CD8-positive, alpha-beta memory T cell (primary cell): ENCODE results near the gene SMTNL1. TPM values are rescaled to one million over a fixed set of nuclear protein-coding genes. Genes with fewer than 3 reads are reported as not detected.

Experiments used
- CTCF ChIA-PET: fragments of 350-600 bp; sonication (Branson Sonifier 250); formaldehyde crosslinking; loops from one replicate; lab custom pipeline; 2021; ENCODE audit warnings: antibody characterized with exemption; lab: Charles Lee
- POLR2A ChIA-PET: fragments of 350-600 bp; sonication (Branson Sonifier 250); formaldehyde crosslinking; loops from one replicate; lab custom pipeline; 2021; ENCODE audit warnings: antibody characterized with exemption; lab: Charles Lee
- DNase-seq, 5 donors: peaks; one replicate each; pipeline versions ENCODE4 v3.0.0 to v3.0.0-alpha.2; 2020 to 2022; ENCODE audit warnings: mixed read lengths in 1 of 5
- H3K27ac ChIP-seq: one replicate; pipeline ENCODE4 v1.7.0; 2013; ENCODE audit warnings: low read depth, mild to moderate bottlenecking, low read length, moderate library complexity
- H3K27me3 ChIP-seq: 2 replicates; pipeline ENCODE4 v1.7.0; 2013; ENCODE audit warnings: low read length, mild to moderate bottlenecking; ENCODE audit not compliant: insufficient read depth, poor library complexity, severe bottlenecking
- H3K36me3 ChIP-seq: 2 replicates; pipeline ENCODE4 v1.7.0; 2013; ENCODE audit warnings: mild to moderate bottlenecking, low read length, moderate library complexity; ENCODE audit not compliant: insufficient read depth
- H3K4me1 ChIP-seq: 2 replicates; pipeline ENCODE4 v1.7.0; 2013; ENCODE audit warnings: mild to moderate bottlenecking, low read length, moderate library complexity; ENCODE audit not compliant: insufficient read depth
- H3K4me3 ChIP-seq: 2 replicates; pipeline ENCODE4 v1.7.0; 2013; ENCODE audit warnings: mild to moderate bottlenecking, low read length
- H3K9me3 ChIP-seq: 2 replicates; pipeline ENCODE4 v1.7.0; 2013; ENCODE audit warnings: mild to moderate bottlenecking, low read length
- H3K27ac Mint-ChIP-seq, 8 donors: one replicate each; pipeline ENCODE4 v1.8.0; 2020 to 2021; ENCODE audit warnings: mixed read lengths in 8 of 8, mild to moderate bottlenecking in 6 of 8, inconsistent platforms in 3 of 8, moderate library complexity in 3 of 8
- H3K27me3 Mint-ChIP-seq, 2 donors: one replicate each; pipeline ENCODE4 v1.8.0; 2020 to 2021; ENCODE audit warnings: mixed read lengths in 2 of 2, mild to moderate bottlenecking in 1 of 2, moderate library complexity in 1 of 2
- H3K36me3 Mint-ChIP-seq, 3 donors: one replicate each; pipeline ENCODE4 v1.8.0; 2020 to 2021; ENCODE audit warnings: mixed read lengths in 3 of 3, inconsistent platforms in 1 of 3, mild to moderate bottlenecking in 1 of 3
- H3K4me1 Mint-ChIP-seq, 3 donors: one replicate each; pipeline ENCODE4 v1.8.0; 2020 to 2021; ENCODE audit warnings: mixed read lengths in 3 of 3, inconsistent platforms in 1 of 3, mild to moderate bottlenecking in 1 of 3
- H3K4me3 Mint-ChIP-seq, 7 donors: one replicate each; pipeline ENCODE4 v1.8.0; 2020 to 2021; ENCODE audit warnings: mixed read lengths in 7 of 7, mild to moderate bottlenecking in 6 of 7, moderate library complexity in 4 of 7, inconsistent platforms in 2 of 7
- H3K9me3 Mint-ChIP-seq, 5 donors: one replicate each; pipeline ENCODE4 v1.8.0; 2020 to 2022; ENCODE audit warnings: mixed read lengths in 5 of 5, mild to moderate bottlenecking in 3 of 5, moderate library complexity in 2 of 5, inconsistent platforms in 1 of 5
- polyA plus RNA-seq: library from polyadenylated mRNA; unstranded; fragments of 300-500 nt; fragmentation: Illumina TruSeq; gene quantifications from one replicate; pipeline ENCODE4 v1.2.3, GENCODE V29; 2021
- total RNA-seq, 2 experiments: library from RNA; stranded (reverse); gene quantifications; one replicate each; pipeline ENCODE4 v1.2.3, GENCODE V29; 2021

Gene SMTNL1
- not detected for total RNA-seq
- polyA plus RNA-seq, result 0.16 TPM

GRCh38 chr11:57536947-57537619 lies at the start of gene SMTNL1:
Gene SMTNL1 (plus strand): TSS chr11:57537595. CDS start chr11:57542643, 5,048 bp downstream.
- CTCF ChIA-PET, result interaction anchor here (1.2 kb wide), 1 partner anchor 264 kb away, joined by 3 read pairs; no protein-coding TSS in a partner anchor
- POLR2A ChIA-PET, result no interaction called here
- H3K36me3 ChIP-seq, result no peaks in the 10 kb centered on the region

GRCh38 chr11:57487920-57488659 lies 49.3 kb upstream of the SMTNL1 start:
- Mint-ChIP-seq H3K4me3 (no peak overlapping the region), H3K9me3 (peaks cover 0 to 2% (median 0%) of the 10 kb centered on the region in 5 donors), H3K27me3 (peaks cover 15 to 18% of the 10 kb centered on the region in 2 donors), H3K27ac (peak overlapping the region in 1 of 8 donors; percentile 47), H3K36me3 (peaks cover 27 to 63% (median 31%) of the 10 kb centered on the region in 3 donors), H3K4me1 (peaks cover 0 to 4% (median 3%) of the 10 kb centered on the region in 3 donors)
- Histone ChIP-seq H3K4me3 (no peak overlapping the region), H3K36me3 (peaks cover 4% of the 10 kb centered on the region), H3K27ac (no peak overlapping the region), H3K9me3 (no peaks in the 10 kb centered on the region), H3K4me1 (no peaks in the 10 kb centered on the region), H3K27me3 (no peaks in the 10 kb centered on the region)
- ChIA-PET POLR2A (no interaction called here), CTCF (interaction anchor here (2.9 to 17.0 kb wide), 2 partner anchors 30 to 34 kb away, joined by 9 to 498 read pairs; partner anchors contain the start of genes SLC43A1 and TIMM10)
- no peak for DNase-seq

More at GRCh38 chr11:57536947-57537619, at the start of gene SMTNL1:
- Histone ChIP-seq H3K4me3 (no peak within 1 kb of the TSS), H3K27me3 (no peaks in the 10 kb centered on the region), H3K4me1 (no peaks in the 10 kb centered on the region), H3K9me3 (no peaks in the 10 kb centered on the region), H3K27ac (no peak within 1 kb of the TSS)
- no peaks in the 10 kb centered on the region for H3K36me3 Mint-ChIP-seq
- H3K27me3 Mint-ChIP-seq, result peaks cover 0 to 2% of the 10 kb centered on the region in 2 donors
- H3K9me3 Mint-ChIP-seq, result no peaks in the 10 kb centered on the region
- DNase-seq, result no peak
- H3K4me3 Mint-ChIP-seq, result no peak within 1 kb of the TSS
- H3K27ac Mint-ChIP-seq, result peak within 1 kb of the TSS in 4 of 8 donors; percentile 13 to 78 (median 36)
- H3K4me1 Mint-ChIP-seq, result peaks cover under 1 to 1% (median under 1%) of the 10 kb centered on the region in 3 donors

GRCh38 chr11:57490456-57491248 lies 46.7 kb upstream of the SMTNL1 start:
- DNase-seq, result no peak
- H3K36me3 ChIP-seq, result peaks cover 4% of the 10 kb centered on the region
- ChIA-PET CTCF (interaction anchor here (1.3 to 17.0 kb wide), 11 partner anchors 10 to 151 kb away, joined by 4 to 498 read pairs (median 5); partner anchors contain the start of genes SLC43A1, TIMM10 and UBE2L6), POLR2A (no interaction called here)
- peaks cover 21 to 57% (median 33%) of the 10 kb centered on the region in 3 donors for H3K36me3 Mint-ChIP-seq
- H3K9me3 ChIP-seq, result no peaks in the 10 kb centered on the region
- H3K4me3 Mint-ChIP-seq, result no peak overlapping the region
- H3K9me3 Mint-ChIP-seq, result peaks cover 0 to 2% (median 0%) of the 10 kb centered on the region in 5 donors
- H3K4me1 ChIP-seq, result no peaks in the 10 kb centered on the region
- H3K27me3 ChIP-seq, result no peaks in the 10 kb centered on the region
- no peak overlapping the region for H3K27ac Mint-ChIP-seq
- H3K27ac ChIP-seq, result no peak overlapping the region
- no peak overlapping the region for H3K4me3 ChIP-seq
- H3K4me1 Mint-ChIP-seq, result no peaks in the 10 kb centered on the region
- peaks cover 8% of the 10 kb centered on the region in 2 donors for H3K27me3 Mint-ChIP-seq

DNA sequence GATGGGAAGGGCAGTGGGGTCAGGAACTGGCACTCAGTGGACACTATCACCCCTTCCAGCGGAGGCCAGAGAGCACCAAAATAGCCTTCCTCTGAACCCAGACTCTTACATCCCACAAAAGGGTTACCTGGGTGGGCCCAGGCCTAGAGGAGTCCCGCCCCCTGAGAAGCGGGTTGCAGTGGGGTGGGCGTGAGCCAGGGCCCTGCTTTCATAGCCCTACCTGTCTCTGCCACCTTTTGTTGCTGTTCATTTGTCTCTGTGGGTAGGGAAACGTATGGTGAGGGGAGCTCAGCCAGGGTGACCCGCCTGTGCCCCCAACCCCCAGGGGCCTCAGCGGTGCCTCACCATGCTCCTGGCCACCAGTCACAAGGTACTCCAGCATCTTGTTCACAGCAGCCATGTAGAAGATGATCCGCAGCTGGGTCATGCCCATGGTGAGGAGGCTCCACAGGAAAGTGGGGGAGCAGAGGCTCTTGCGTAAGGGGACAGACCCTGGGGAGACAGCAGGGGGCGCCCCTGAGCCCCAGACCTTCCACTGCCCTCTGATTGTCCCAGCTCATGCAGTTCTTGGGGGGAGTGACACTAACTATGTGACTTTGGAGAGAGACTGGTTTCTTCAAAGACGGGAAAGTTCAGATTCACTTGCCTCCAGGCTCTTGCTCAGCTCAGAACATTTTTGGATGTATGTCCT lies 45.9 kb upstream of the SMTNL1 start:
- Mint-ChIP-seq H3K4me3 (no peak overlapping the region), H3K36me3 (peaks cover 17 to 60% (median 33%) of the 10 kb centered on the region in 3 donors), H3K27me3 (peaks cover 6% of the 10 kb centered on the region in 2 donors), H3K9me3 (no peaks in the 10 kb centered on the region), H3K27ac (no peak overlapping the region), H3K4me1 (no peaks in the 10 kb centered on the region)
- Histone ChIP-seq H3K27ac (no peak overlapping the region), H3K27me3 (no peaks in the 10 kb centered on the region), H3K9me3 (no peaks in the 10 kb centered on the region), H3K4me3 (no peak overlapping the region), H3K36me3 (peaks cover 4% of the 10 kb centered on the region), H3K4me1 (no peaks in the 10 kb centered on the region)
- POLR2A ChIA-PET, result no interaction called here
- peak; percentile 32 to 63 (median 40) for DNase-seq
- CTCF ChIA-PET, result interaction anchor here (0.9 to 17.0 kb wide), 12 partner anchors 10 to 310 kb away, joined by 3 to 498 read pairs (median 5); partner anchors contain the start of genes SLC43A1, TIMM10 and UBE2L6

DNA sequence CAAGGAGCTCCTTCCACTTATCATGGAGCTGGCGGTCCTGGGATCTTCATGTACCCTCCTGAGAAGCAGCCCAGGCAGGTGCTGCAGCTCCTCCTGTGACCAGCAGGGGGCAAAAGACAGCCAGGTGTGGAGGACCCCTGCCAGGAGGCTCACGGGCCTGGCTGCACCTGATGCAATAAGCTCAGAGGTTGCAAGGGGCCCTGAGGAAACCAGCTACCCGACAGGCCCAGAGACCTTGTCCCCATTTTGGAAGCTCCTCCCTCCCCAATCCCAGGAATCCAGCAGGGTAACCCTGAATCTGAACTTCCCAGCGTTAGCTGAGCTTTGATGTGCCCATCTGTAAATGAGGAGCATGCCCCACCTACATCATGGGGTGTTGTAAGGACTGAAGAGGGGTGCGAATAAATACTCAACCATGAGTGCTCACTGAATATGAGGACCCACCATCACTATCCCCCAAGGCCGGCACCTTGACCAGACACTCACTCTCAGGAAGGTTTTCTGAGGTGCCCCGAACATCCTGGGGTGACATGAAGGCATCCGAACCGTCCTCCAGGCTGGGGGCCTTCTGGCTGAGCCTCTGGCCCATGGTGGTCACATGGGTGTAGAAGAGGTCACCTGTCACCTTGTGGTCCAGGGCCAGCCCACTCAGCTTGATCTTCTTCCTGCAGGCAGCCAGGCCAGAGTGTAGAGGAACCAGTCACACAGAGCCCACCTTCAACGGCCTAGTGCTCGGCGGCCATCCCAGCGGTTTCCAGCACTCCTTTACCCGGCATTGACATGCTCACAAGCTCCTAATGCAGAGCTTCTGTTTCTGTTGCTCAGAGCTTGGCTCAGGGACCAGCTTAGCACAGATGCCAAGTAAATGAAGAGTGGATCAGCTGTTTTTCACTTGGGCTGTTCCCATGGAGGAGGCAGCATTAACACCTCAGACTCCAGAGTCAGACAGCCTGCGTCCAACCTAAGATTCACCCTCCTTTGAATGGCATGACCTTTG lies 43.6 kb upstream of the SMTNL1 start:
- ChIA-PET POLR2A (interaction anchor here (1.1 to 1.8 kb wide), 4 partner anchors 21 to 36 kb away, joined by 3 to 11 read pairs (median 4); no protein-coding TSS in a partner anchor), CTCF (interaction anchor here (0.6 to 17.0 kb wide), 49 partner anchors 8 to 1020 kb away, joined by 3 to 498 read pairs (median 5); partner anchors contain the start of genes P2RX3, SLC43A1, TIMM10 and UBE2L6)
- Mint-ChIP-seq H3K9me3 (no peaks in the 10 kb centered on the region), H3K27ac (no peak overlapping the region), H3K36me3 (peaks cover 2 to 64% (median 19%) of the 10 kb centered on the region in 3 donors), H3K4me3 (no peak overlapping the region), H3K4me1 (no peaks in the 10 kb centered on the region), H3K27me3 (no peaks in the 10 kb centered on the region)
- Histone ChIP-seq H3K27me3 (no peaks in the 10 kb centered on the region), H3K4me3 (no peak overlapping the region), H3K36me3 (peaks cover 4% of the 10 kb centered on the region), H3K27ac (no peak overlapping the region), H3K9me3 (no peaks in the 10 kb centered on the region), H3K4me1 (no peaks in the 10 kb centered on the region)
- DNase-seq, result peak; percentile 61 to 83 (median 66)

GRCh38 chr11:57496109-57496820 lies 41.1 kb upstream of the SMTNL1 start:
- no peaks in the 10 kb centered on the region for H3K27me3 ChIP-seq
- POLR2A ChIA-PET, result no interaction called here
- no peaks in the 10 kb centered on the region for H3K4me1 Mint-ChIP-seq
- DNase-seq, result no peak
- H3K9me3 Mint-ChIP-seq, result no peaks in the 10 kb centered on the region
- no peaks in the 10 kb centered on the region for H3K36me3 ChIP-seq
- H3K27ac ChIP-seq, result no peak overlapping the region
- H3K27me3 Mint-ChIP-seq, result no peaks in the 10 kb centered on the region
- no peaks in the 10 kb centered on the region for H3K4me1 ChIP-seq
- no peaks in the 10 kb centered on the region for H3K9me3 ChIP-seq
- CTCF ChIA-PET, result interaction anchor here (17.0 kb wide), 1 partner anchor 26 kb away, joined by 498 read pairs; the partner anchor contains the start of genes SLC43A1 and TIMM10
- no peak overlapping the region for H3K4me3 Mint-ChIP-seq
- peak overlapping the region in 1 of 8 donors; percentile 14 for H3K27ac Mint-ChIP-seq
- H3K36me3 Mint-ChIP-seq, result peaks cover 7 to 53% (median 14%) of the 10 kb centered on the region in 3 donors
- no peak overlapping the region for H3K4me3 ChIP-seq
